HG03457 (cell line): Measurements from ENCODE around the gene OTOP2.

ENCODE experiments used
- ATAC-seq: cut with Tn5 transposase; IDR thresholded peaks from one replicate; pipeline ENCODE4 v1.9.1; 2021; ENCODE audit warnings: moderate number of reproducible peaks; ENCODE audit not compliant: unreplicated experiment

Gene OTOP2, protein sequence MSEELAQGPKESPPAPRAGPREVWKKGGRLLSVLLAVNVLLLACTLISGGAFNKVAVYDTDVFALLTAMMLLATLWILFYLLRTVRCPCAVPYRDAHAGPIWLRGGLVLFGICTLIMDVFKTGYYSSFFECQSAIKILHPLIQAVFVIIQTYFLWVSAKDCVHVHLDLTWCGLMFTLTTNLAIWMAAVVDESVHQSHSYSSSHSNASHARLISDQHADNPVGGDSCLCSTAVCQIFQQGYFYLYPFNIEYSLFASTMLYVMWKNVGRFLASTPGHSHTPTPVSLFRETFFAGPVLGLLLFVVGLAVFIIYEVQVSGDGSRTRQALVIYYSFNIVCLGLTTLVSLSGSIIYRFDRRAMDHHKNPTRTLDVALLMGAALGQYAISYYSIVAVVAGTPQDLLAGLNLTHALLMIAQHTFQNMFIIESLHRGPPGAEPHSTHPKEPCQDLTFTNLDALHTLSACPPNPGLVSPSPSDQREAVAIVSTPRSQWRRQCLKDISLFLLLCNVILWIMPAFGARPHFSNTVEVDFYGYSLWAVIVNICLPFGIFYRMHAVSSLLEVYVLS

DNA sequence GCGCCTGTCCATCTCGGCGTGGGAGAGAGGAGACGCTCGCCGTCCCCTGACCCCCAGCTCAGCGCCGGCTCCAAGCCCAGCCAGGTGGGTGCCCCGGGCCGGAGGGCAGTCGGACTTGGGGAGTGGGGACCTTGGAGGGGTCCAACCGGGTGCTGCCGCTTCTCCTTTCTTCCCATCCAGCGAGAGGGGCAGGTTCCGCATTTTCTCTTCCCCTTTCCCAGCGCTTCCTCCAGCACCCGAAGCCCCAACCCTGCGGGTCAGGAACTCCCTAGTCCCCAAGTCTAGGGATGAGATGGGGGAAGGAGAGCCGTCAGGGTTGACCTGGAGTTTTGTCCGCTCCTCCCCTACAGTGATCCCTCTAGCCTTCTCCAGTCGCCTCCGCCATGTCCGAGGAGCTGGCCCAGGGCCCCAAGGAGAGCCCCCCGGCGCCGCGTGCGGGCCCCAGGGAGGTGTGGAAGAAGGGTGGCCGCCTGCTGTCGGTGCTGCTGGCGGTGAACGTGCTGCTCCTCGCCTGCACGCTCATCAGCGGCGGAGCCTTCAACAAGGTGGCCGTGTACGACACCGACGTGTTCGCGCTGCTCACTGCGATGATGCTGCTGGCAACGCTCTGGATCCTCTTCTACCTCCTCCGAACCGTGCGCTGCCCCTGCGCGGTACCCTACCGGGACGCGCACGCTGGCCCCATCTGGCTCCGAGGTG lies at the start of gene OTOP2:
OTOP2 (plus strand) TSS at position 24 of the 699 bp plus-strand sequence; CDS start at position 384, 360 bp downstream.
- no peak for ATAC-seq

DNA sequence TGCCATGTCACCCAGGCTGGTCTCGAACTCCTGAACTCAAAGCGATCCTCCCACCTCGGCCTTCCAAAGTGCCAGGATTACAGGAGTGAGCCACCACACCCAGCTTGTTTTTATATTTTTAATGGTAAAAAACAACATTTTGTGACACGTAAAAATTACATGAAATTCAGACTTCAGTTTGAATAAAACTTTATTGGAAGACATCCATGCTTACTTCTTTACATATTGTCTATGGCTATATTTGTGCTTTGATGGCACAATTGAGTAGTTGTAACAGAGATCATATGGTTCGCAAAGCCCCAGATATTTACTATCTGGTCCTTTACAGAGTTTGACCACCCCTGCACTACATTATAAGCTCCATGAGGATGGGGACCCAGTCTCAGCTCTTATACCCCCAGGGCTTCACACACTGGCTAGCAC lies 49.4 kb upstream of the OTOP2 start:
- ATAC-seq, result no peak

DNA sequence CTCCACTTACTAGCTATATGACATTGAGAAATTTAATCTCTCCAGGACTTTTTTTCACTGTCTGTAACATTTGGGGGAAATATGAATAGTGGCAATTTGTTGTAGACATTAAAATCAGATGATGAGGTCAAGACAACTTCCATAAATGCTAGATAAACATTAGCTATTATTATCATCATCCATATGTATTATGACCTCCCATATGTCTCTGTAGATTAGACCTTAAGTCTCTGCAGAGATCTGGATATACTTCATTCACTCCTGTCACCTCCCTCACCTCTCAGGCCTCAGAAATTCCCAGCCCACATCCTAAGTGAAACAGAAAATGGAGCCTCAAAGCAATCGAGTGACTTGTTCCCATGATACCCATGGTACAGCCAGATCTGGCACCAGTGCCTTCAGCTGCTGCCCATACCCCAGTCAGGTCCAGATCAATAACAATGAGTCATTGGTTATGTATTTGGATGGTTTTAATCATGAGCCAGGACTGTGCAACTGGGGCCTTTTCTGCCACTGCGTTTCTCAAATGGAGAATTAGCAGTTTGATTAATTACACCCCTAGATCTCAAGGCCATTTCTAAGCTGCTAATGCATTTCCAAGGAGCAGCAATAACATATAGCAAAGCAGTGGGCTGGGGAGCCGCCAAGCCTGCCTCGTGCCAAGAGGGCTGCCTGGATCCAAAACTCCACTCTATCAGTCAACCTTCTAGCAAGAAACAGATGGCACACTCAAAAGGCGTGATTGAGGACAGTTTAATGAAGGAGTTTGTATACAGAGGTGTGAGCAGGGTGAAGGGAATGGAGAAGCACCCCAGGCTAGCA lies 48.7 kb upstream of the OTOP2 start:
- no peak for ATAC-seq

DNA sequence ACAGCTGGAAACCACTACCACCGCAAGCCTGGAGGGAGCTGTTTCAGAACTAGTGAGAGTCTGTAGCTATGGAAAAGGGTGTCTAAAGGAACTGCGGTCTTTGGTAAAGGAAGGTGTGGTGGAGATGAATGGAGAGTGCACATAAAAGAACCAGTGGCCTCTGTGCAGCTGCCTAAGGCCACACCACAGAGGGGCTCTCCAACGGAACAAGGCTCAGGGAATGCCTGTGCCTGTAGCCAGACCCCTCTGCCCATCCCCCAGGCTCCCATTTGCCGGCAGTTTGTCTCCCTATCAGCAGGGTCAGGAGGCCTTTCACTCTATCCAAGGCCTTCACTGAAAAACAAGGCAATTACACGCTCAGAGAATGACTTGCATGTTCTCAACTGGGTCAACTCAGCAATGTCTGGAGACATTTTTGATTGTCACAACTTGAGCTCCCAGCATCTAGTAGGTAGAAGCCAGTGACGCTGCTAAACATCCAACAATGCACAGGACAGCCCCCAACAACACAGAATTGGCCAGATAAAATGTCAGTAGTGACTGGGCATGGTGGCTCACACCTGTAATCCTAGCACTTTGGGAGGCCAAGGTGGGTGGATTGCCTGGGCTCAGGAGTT lies 48.0 kb upstream of the OTOP2 start:
- no peak for ATAC-seq

DNA sequence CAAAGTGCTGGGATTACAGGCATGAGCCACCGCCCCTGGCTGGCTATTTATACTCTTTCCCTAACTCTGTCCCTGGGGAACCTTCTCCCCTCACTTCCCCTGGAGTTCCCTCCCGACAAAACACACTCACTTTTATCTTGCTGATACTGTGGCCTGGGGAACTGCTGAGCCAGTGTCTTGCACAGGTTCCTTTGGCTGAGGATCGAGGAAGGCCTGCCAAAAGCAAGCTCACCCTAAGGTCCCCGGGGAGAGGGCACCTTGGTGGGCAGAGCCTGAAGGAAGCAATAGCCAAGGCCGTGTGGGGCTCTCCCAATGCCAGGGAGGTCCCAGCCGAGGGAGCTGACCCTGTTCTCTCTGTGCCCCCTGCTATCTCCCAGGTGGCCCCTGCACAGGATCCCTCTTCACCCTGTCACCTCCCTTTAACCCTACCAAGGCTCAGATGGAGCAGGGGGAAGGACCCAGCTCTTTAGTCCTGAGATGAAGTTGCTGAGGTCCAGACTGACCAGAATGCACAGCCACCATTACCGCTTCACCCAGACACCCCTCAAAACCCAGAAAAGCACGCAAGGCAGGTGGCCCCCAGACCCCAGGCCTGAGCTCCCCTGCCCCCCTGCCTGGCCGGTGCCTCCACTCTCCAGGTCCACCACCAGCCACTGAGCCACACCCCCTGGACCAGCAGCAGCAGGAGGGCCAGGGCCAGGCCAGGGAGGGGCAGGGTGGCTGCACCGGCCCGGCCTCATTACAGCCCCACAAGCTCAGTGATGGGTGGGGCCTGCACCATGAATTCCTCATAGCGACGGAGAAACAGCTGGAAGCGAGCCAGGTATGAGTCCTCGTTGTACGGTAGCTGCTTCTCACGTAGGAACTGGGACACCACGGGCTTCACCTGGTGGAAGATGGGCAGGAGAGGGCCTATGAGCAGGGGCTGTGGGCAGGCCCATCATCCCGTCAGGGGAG lies 46.2 kb upstream of the OTOP2 start:
- no peak for ATAC-seq

DNA sequence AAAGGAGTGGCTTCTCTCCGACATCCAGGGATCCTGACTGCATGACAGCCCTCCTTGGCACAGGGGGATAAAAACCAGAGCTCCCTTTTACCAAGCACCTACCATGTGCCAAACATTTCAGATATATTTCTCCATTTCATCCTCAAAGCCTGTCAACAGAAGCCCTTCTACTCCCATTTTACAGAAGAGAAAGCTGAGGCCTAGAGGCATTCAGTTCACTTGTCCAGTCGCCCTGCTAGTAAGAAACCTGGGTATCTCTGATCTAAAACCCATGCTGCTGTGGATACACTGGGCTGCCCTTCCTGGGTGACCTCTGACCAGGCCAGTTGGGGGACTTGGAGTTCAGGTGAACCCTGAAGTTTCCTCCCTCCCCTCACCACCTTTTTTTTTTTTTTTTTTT lies 45.4 kb upstream of the OTOP2 start:
- no peak for ATAC-seq

DNA sequence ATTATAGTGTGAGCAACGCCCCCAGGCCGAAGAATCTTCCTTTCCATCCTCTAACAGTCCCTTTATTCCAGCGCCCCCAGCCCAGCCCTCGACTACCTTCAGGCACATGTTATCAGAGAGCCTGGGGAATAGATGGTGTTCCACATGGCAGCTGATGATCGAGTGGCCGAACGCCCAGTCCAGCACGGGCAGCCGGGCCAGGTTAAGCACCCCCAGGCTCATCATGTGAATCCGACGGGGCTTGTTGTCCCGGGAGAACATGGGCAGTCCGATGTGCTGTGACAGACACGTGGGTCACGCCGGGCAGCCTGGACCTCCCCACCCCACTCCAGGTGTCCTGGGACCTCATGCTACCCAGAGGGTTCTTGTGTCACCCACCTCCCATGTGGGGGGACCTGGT lies 44.8 kb upstream of the OTOP2 start:
- ATAC-seq, result no peak

DNA sequence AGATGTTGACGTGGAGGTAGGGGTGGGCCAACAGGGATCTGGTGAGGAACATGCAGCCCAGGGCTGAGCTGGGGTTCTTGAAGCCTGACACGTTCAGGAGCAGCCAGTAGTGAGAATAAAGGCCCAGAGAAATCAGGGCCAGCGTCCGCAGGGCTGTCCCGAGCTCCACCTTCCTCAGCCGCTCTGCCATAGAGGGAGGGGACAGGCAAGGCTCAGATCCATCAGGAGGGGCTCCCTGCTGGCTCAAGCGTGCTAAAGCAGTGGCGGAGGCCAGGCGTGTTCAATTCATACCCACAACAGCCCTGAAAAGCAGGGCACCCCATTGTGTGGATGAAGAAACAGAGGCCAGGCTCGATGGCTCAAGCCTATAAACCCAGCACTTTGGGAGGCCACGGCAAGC lies 43.0 kb upstream of the OTOP2 start:
- ATAC-seq, result no peak

DNA sequence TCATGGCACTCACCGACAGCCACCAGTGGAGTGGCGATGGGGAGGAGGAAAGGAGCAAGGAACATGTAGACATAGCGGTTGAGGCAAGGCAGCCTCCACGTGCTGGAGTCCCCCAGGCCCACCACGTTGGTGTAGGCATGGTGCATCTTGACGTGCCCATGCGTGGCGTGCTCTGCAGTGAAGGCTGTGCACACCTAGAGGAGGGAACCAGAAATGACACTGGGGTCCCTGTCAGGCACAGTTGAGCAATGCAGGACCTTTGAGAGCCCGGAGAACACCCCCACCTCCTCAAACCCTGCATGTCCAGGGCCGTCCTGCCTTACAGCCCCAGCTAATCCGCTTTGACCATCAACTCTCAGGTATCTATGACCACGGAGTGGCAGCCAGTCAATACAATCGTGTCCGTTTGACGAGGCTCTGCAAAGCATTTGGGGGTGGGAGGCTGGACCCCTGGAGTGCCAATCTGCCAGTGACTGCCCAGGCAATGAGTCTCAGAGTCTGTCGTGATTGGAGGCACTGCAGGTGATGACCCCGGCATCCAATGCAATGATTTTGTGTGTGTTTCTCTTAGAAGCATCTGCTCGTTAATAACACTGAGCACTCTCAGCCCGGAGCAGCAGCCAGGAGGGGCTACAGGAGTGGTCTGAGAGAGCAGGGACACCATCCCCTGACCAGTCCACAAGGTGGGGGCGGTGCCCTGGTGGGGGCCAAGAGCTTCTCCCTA lies 41.4 kb upstream of the OTOP2 start:
- ATAC-seq, result no peak

DNA sequence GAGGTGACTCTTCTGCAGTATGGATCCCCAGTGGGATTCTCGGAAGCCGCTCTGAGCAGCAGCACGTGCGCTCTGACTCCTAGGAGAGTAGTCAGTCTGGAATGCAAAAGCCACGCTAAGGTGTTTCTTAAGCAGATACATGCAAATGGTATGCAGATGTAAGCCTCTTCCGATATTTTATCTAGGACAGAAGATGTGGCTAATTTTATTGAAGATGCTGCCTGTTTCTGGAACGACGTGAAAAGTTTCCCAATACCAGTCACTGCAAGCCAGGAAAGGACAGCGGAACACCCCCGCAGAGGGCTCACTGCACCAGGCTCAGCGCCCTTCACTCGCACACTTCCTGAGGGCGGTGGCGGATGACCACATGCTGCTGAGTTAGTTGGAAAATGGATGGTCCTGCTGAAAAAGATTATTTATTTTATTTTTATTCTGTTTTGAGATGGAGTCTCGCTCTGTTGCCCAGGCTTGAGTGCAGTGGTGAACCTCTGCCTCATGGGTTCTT lies 40.8 kb upstream of the OTOP2 start:
- ATAC-seq, result no peak

DNA sequence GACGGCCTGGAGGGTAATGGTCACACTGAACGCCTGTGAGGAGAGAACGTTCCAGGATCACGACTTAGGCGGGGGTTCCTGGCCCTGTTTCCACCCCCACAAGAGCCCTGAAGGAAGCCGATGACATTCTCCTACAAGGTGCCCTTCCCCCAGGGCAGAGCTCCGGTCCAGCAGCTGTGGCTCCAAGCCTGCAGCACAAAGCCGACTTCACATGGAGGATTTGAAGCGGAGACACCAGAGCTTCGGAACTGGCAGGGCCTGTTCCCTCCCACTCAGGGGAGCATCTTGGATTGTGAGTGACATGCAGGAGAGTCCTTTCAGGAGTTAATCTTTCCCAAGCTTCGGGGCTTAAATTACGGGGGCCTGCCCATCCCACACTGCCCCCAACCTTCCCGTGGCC lies 35.6 kb upstream of the OTOP2 start:
- no peak for ATAC-seq

DNA sequence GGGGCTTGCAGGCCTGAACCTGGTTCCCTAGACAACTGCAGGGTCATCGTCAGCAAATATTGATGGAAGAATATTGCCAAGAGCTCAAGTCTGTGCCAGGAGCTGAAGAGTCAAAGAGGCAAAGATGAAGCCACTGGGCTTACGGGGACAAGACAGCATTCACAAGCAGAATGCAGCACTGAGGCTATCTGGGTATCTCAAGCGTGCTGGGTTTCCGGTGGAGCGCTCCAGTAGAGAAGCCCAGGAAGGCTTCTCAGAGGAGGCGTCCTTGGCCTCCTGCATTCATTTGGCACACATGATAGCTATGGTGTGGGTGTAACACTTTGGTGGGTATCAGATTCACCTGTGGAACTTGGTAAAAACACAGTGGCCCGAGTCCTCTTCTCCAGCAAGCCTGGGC lies 33.5 kb upstream of the OTOP2 start:
- ATAC-seq, result no peak

DNA sequence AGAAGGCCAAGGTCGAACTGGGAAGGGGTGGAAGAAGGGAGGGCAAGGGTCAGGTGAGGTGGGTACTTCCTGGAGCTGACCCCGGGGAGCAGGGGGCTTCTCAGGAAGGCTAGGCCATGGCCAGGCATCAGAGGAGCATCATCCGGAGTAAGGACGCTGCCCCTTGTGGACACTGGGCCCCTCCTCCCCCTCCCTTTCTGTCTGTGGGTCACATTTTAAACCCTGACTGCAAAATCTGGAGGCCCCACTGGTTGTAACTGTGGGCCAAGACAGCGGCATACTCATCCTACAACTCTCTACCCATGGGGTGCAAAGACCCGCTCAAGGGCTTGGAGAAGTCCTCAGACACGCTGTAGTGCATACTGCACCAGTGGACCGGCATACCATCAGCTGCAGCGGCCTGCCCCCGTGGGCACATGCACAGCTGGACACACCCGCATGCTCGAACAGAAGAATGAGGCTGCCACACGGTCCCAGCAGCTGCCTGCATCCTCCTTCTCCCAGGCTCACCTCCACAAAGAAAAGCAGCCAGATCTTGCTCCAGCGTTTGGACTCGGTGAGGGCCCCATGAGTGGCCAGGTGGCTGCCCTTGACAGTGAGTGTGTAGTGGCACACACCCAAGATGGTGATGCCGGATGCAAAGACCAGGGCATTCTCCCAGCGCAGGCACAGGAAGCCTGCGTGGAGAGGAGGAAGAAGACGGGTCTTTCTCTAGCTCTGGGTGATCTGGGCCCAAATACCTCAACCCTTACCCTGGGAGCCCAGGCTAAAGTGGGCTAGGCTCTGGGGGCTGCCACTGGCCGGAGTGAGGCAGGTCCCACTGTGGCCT lies 31.8 kb upstream of the OTOP2 start:
- no peak for ATAC-seq

DNA sequence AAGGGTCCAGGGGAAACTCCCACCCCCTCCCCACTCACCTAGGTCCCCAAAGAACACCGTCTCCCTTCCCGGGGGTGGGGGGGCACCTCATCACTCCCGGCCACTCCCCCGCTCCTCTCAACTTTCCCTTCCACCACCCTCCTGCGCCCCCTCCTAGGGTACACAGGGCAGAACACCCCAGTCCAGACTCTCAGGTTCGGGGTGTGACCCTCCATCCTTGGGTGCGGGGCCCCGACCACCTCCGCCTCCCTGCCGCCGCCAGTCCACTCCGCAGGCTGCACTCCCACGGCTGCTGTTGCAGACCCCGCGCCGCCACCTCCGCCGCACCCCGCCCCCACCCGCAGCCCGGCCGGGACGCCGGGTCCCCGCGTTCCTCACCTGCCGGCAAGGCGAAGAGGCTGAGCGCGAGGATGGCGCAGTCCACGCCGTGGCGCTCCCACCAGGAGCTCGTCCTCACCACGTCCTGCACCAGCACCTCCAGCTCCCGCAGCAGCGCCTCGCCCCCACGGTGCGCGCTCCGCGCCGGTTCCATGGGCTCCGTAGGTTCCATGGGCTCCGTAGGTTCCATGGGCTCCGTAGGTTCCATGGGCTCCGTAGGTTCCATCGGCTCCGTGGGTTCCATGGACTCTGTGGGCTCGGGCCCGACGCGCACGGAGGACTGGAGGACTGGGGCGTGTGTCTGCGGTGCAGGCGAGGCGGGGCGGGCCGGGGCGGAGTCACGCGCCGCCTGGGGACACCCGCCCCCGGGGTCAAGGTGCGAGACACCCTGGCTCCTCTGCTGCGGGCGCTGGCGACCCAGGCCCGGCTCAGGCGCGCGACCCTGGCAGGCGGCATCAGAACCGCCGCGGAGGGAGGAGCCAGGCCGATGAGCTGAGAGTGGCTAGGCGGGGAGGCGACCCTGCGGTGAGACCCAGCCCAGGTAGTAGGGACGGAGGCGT lies 30.8 kb upstream of the OTOP2 start, which contains the start of gene FADS6:
FADS6 (minus strand) TSS at position 660 of the 938 bp plus-strand sequence; CDS start at position 622, 38 bp downstream.
- no peak for ATAC-seq

DNA sequence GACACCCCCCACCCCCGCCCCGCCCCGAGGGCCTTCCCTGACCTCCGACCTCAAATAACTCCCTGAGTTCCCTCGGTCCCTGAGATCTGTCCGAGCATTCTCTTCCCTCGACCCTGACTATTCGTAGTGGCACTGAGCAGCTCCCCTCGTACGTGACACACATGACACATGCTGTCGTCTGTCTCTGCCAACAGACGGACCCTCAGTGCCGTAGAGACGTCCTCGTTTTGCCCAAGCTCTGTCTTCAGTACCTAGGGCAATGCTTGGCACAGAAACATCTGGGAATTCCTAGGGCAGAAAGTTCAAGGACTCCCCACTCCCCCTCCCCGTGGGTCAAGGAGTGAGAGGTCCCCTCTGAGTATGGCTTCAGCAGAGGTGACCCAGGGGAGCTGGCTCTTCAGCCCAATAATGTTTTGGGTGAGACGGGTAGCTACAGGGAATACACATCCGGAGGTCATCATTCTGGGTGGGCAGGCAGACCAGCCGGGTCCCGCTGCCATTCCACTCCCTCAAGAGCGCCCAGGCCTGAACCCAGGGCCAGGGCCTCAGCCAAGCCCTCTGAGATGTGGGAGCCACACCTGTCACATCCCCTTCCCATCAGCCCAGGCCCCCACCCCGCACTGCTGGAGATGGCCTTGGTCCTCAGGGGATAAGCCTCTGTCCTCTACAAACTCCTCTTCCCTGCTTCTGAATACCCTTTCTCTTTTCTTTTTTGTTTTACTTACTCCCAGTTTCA lies 30.0 kb upstream of the OTOP2 start:
- no peak for ATAC-seq

DNA sequence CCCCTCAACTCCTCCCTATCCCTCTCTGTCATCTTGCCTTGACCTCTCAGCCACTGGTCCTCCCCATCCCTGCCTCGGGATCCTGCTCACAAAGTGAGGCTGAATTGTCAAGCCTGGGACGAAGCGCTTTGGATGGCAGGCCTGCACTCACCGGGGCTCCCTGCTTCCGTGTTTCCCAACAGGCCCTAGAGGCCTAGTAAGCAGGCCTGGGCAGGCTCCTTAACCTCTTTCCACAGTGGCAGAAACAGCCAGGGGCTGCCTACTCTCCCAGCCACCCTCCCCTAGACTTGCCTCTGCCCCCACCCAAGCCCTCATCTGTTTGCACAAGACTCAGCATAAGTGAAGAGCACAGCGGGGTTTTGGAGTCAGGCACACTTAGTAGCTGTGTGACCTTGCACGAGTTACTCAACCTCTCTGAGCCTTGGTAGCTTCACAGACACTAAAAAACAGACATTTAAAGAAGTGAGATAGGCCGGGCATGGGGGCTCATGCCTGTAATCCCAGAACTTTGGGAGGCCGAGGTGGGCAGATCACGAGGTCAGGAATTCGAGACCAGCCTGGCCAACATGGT lies 25.6 kb upstream of the OTOP2 start:
- no peak for ATAC-seq
